ENCODE measurements around the gene SLC34A1. TPM values are rescaled to one million over a fixed set of nuclear protein-coding genes. Genes with fewer than 3 reads are reported as not detected.

SLC34A1 gene
- total RNA-seq, 2 experiments from 2014 or later: 1.4 to 1.5 TPM

DNA sequence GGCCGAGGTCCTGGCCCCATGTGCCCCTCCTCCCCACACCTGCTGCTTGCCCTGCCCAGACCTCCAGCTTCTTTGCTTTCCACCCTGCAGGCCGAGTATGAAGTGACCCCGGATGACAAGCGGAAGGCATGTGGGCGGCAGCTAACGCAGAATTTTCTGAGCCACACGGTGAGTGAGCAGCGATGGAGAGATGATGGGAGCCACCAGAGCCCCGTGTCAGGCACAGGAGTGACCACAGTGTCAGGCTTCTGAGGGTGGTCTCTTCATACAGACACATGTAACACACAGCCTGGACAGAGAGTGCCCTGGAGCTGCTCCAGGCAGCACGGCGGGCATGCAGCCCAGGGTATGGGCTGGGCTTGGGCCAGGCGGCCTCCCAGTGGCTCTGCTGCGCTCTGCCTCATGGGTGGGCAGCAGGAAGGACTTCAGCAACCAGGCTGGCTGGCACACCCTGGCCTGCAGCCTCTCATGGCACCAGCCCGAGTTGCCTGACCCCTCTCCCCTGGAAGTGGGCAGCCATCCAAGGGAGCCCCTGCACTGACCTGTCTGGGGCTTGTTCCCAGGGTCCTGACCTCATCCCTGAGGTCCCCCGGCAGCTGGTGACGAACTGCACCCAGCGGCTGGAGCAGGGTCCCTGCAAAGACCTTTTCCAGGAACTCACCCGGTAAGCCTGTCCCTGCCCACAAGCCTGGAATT, 48.1 kb downstream of the SLC34A1 start:
- Mint-ChIP-seq H3K27me3 (no peaks in the 10 kb centered on the region), H3K4me1 (peaks cover 78% of the 10 kb centered on the region), H3K27ac (peak overlapping the region; percentile 93), H3K9me3 (no peaks in the 10 kb centered on the region), H3K36me3 (ENCODE audit: low read depth) (peaks cover 94% of the 10 kb centered on the region), H3K4me3 (peak overlapping the region; percentile 91)
- no peak for DNase-seq
- CTCF ChIA-PET: interaction anchor here (0.8 to 12.6 kb wide), 21 partner anchors 8 to 129 kb away, joined by 3 to 235 read pairs (median 4); partner anchors contain the start of genes PFN3, PRELID1 and RAB24
- POLR2A ChIA-PET: interaction anchor here (0.7 to 14.9 kb wide), 17 partner anchors 9 to 318 kb away, joined by 3 to 654 read pairs (median 6); partner anchors contain the start of genes F12, LMAN2, PDLIM7 and PRELID1

- Mint-ChIP-seq H3K4me1 (peaks cover 84% of the 10 kb centered on the region), H3K9me3 (no peaks in the 10 kb centered on the region), H3K36me3 (ENCODE audit: low read depth) (peaks cover 94% of the 10 kb centered on the region), H3K27ac (peak overlapping the region; percentile 93), H3K4me3 (peak overlapping the region; percentile 56), H3K27me3 (no peaks in the 10 kb centered on the region)
- CTCF ChIA-PET: interaction anchor here (1.0 to 12.6 kb wide), 7 partner anchors 12 to 62 kb away, joined by 3 to 235 read pairs (median 6); partner anchors contain the start of gene PFN3
- DNase-seq: no peak
- POLR2A ChIA-PET: interaction anchor here (1.2 to 14.9 kb wide), 9 partner anchors 10 to 159 kb away, joined by 3 to 654 read pairs (median 10); partner anchors contain the start of genes F12, LMAN2, PRELID1 and PRR7
Observed at GRCh38 chr5:177432839-177433657, 48.8 kb downstream of the SLC34A1 start.

DNA sequence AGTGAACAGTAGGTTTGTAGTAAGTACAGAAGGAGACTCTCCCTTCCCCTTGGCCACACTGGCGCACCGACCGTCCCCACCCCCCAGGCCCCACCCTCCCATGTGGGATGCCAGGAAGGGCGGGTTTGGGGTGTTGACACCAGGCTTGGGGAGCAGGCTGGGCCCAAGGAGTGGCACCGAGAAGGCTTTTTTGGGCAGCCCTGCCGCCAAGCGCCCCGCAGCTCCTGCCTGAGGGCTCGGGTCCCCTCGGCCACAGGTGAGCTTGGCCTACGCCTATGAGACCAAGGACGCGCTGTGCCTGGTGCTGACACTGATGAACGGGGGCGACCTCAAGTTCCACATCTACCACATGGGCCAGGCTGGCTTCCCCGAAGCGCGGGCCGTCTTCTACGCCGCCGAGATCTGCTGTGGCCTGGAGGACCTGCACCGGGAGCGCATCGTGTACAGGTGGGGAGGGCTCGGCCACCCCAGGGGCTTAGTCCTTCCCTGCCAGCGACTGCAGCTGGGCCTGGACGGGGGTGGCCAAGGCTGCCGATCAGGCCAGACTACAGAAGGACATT, 49.5 kb downstream of the SLC34A1 start:
- ChIA-PET POLR2A (interaction anchor here (0.8 to 14.9 kb wide), 8 partner anchors 10 to 315 kb away, joined by 3 to 654 read pairs (median 3); partner anchors contain the start of genes F12, LMAN2 and PRR7), CTCF (interaction anchor here (1.0 to 12.6 kb wide), 9 partner anchors 8 to 63 kb away, joined by 3 to 235 read pairs (median 10); partner anchors contain the start of gene PFN3)
- DNase-seq: no peak
- Mint-ChIP-seq H3K27me3 (no peaks in the 10 kb centered on the region), H3K9me3 (no peaks in the 10 kb centered on the region), H3K4me1 (peaks cover 88% of the 10 kb centered on the region), H3K4me3 (no peak overlapping the region), H3K36me3 (ENCODE audit: low read depth) (peaks cover 95% of the 10 kb centered on the region), H3K27ac (peak overlapping the region; percentile 93)

DNA sequence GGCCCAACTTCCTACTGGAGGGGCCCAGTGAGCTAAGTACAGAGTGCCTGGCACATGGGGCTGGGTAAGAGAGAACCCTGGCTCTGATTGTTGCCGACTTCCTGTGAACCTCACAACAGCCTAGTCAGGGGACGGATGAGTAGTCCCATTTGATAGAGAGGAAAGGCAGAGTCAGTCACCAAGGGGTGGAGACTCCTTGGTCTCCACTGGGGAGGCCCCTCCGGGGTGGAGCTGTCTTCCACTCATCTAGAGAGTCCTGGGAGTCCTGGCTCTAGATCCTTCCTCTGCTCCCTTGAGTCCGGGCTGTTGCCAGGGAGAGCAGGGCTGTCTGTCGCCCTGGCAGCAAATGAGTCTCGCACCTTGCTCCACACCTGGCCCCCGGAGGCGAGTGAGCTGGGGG, 50.2 kb downstream of the SLC34A1 start:
- peaks cover 85% of the 10 kb centered on the region for H3K4me1 Mint-ChIP-seq
- POLR2A ChIA-PET: interaction anchor here (0.6 to 14.9 kb wide), 8 partner anchors 8 to 316 kb away, joined by 3 to 654 read pairs (median 4); partner anchors contain the start of genes F12, GRK6, LMAN2 and PRR7
- CTCF ChIA-PET: interaction anchor here (0.9 to 12.6 kb wide), 6 partner anchors 9 to 44 kb away, joined by 3 to 235 read pairs (median 7); partner anchors contain the start of gene PFN3
- peak overlapping the region; percentile 58 for H3K4me3 Mint-ChIP-seq
- peak; percentile 67 for DNase-seq
- H3K36me3 Mint-ChIP-seq (ENCODE audit: low read depth): peaks cover 93% of the 10 kb centered on the region
- no peaks in the 10 kb centered on the region for H3K9me3 Mint-ChIP-seq
- peak overlapping the region; percentile 86 for H3K27ac Mint-ChIP-seq
- no peaks in the 10 kb centered on the region for H3K27me3 Mint-ChIP-seq

DNA sequence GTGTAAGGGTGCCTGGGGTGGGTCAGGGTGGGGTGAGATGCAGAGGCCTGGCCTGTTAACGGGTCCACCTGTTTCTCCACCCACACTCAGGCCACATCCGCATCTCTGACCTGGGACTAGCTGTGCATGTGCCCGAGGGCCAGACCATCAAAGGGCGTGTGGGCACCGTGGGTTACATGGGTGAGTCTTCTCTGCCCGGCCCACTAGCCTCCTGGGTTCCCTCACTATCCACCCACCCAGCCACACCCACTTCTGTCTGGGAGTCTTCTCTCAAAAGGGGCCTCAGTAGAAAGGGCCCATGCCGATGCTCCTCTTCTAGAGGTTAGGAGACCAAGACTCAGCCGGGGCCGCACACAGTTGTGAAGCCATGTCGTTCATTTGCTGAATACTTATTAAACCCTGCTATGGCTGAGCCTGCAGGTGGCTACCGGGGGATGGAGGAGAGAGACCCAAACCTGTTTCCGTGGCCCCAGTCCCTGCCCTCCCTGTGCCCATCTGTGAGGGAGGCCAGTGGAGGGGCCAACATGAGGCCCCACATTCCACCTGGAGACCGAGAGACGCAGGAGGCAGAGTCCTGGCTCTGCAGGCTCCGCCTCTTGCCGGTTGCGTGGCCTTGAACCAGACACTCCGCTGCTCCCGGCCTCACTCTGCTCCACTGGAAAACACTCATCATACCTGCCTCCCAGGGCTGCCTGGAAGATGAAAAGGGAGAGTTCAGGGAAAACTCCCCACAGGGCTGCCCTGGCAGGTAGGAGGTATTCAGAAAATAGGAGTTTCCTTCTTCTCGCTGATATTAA, 50.9 kb downstream of the SLC34A1 start:
- no peak for DNase-seq
- peak overlapping the region; percentile 6 for H3K27ac Mint-ChIP-seq
- no peaks in the 10 kb centered on the region for H3K9me3 Mint-ChIP-seq
- POLR2A ChIA-PET: interaction anchor here (0.6 to 14.9 kb wide), 8 partner anchors 9 to 316 kb away, joined by 3 to 654 read pairs (median 12); partner anchors contain the start of genes F12, GRK6 and PRR7
- H3K4me1 Mint-ChIP-seq: peaks cover 85% of the 10 kb centered on the region
- peaks cover 94% of the 10 kb centered on the region for H3K36me3 Mint-ChIP-seq (ENCODE audit: low read depth)
- CTCF ChIA-PET: interaction anchor here (0.9 to 12.6 kb wide), 6 partner anchors 9 to 45 kb away, joined by 3 to 235 read pairs (median 7); partner anchors contain the start of gene PFN3
- no peak overlapping the region for H3K4me3 Mint-ChIP-seq
- H3K27me3 Mint-ChIP-seq: no peaks in the 10 kb centered on the region

- POLR2A ChIA-PET: interaction anchor here (2.1 to 20.7 kb wide), 4 partner anchors 7 to 27 kb away, joined by 18 to 654 read pairs (median 206); partner anchors contain the start of genes F12, GRK6 and PFN3
- no peak overlapping the region for H3K27ac Mint-ChIP-seq
Observed at GRCh38 chr5:177435847-177436536, 51.8 kb downstream of the SLC34A1 start.

GRCh38 chr5:177437623-177438022, 53.4 kb downstream of the SLC34A1 start:
- Mint-ChIP-seq H3K4me1 (peaks cover 73% of the 10 kb centered on the region), H3K36me3 (ENCODE audit: low read depth) (peaks cover 89% of the 10 kb centered on the region), H3K27me3 (no peaks in the 10 kb centered on the region), H3K4me3 (no peak overlapping the region), H3K27ac (peak overlapping the region; percentile 21), H3K9me3 (no peaks in the 10 kb centered on the region)
- ChIA-PET POLR2A (interaction anchor here (1.4 to 20.7 kb wide), 5 partner anchors 8 to 47 kb away, joined by 4 to 654 read pairs (median 40); partner anchors contain the start of genes F12, GRK6 and PFN3), CTCF (interaction anchor here (0.7 to 2.1 kb wide), 4 partner anchors 8 to 34 kb away, joined by 3 to 17 read pairs (median 5); partner anchors contain the start of gene PRR7)
- no peak for DNase-seq

More at GRCh38 chr5:177435847-177436536, 51.8 kb downstream of the SLC34A1 start:
- no peak for DNase-seq
- CTCF ChIA-PET: interaction anchor here (1.0 to 1.7 kb wide), 3 partner anchors 10 to 32 kb away, joined by 3 to 6 read pairs (median 4); partner anchors contain the start of gene PRR7
- no peaks in the 10 kb centered on the region for H3K9me3 Mint-ChIP-seq
- H3K4me3 Mint-ChIP-seq: no peak overlapping the region
- H3K36me3 Mint-ChIP-seq (ENCODE audit: low read depth): peaks cover 91% of the 10 kb centered on the region
- H3K27me3 Mint-ChIP-seq: no peaks in the 10 kb centered on the region
- H3K4me1 Mint-ChIP-seq: peaks cover 81% of the 10 kb centered on the region

DNA sequence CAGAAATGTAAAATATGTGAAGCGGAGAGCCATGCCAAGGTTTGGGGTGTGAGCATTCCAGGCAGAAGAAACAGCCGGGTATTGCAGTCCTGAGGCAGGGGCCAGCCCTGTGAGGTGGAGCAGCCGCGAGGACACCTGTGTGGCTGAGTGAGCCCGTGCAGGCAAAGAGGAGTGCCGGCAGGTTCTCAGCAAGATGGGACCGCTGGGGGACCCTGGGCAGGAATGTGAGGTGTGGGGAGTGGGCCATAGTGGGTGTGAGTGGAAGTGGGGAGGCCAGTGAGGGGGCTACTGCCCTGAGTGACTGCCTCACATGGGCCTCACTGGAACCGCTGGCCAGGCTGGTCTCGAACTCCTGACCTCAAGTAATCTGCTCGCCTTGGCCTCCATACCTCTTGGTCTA, 54.2 kb downstream of the SLC34A1 start:
- POLR2A ChIA-PET: interaction anchor here (1.0 to 20.7 kb wide), 7 partner anchors 9 to 126 kb away, joined by 3 to 654 read pairs (median 40); partner anchors contain the start of genes F12, GRK6 and PFN3
- Mint-ChIP-seq H3K27ac (no peak overlapping the region), H3K36me3 (ENCODE audit: low read depth) (peaks cover 86% of the 10 kb centered on the region), H3K4me1 (peaks cover 68% of the 10 kb centered on the region), H3K4me3 (no peak overlapping the region), H3K9me3 (no peaks in the 10 kb centered on the region), H3K27me3 (no peaks in the 10 kb centered on the region)
- CTCF ChIA-PET: interaction anchor here (1.5 to 2.1 kb wide), 2 partner anchors 17 to 35 kb away, joined by 5 to 17 read pairs; no protein-coding TSS in a partner anchor
- DNase-seq: no peak

GRCh38 chr5:177439518-177440053, 55.4 kb downstream of the SLC34A1 start:
- Mint-ChIP-seq H3K9me3 (no peaks in the 10 kb centered on the region), H3K27ac (peak overlapping the region; percentile 67), H3K4me1 (peaks cover 67% of the 10 kb centered on the region), H3K4me3 (no peak overlapping the region), H3K36me3 (ENCODE audit: low read depth) (peaks cover 76% of the 10 kb centered on the region), H3K27me3 (no peaks in the 10 kb centered on the region)
- CTCF ChIA-PET: interaction anchor here (1.5 to 2.1 kb wide), 2 partner anchors 16 to 36 kb away, joined by 5 to 17 read pairs; no protein-coding TSS in a partner anchor
- no peak for DNase-seq
- POLR2A ChIA-PET: interaction anchor here (1.0 to 20.7 kb wide), 8 partner anchors 9 to 127 kb away, joined by 3 to 654 read pairs (median 23); partner anchors contain the start of genes F12, GRK6 and PFN3

- POLR2A ChIA-PET: interaction anchor here (1.2 to 20.7 kb wide), 6 partner anchors 8 to 90 kb away, joined by 3 to 654 read pairs (median 68); partner anchors contain the start of genes F12, GRK6 and PFN3
- DNase-seq: no peak
- CTCF ChIA-PET: interaction anchor here (0.8 to 1.6 kb wide), 4 partner anchors 9 to 50 kb away, joined by 4 to 12 read pairs (median 4); no protein-coding TSS in a partner anchor
- peaks cover 68% of the 10 kb centered on the region for H3K36me3 Mint-ChIP-seq (ENCODE audit: low read depth)
- peak overlapping the region; percentile 0 for H3K4me3 Mint-ChIP-seq
- peaks cover 69% of the 10 kb centered on the region for H3K4me1 Mint-ChIP-seq
- H3K9me3 Mint-ChIP-seq: no peaks in the 10 kb centered on the region
- no peaks in the 10 kb centered on the region for H3K27me3 Mint-ChIP-seq
- peak overlapping the region; percentile 67 for H3K27ac Mint-ChIP-seq
Observed at GRCh38 chr5:177440211-177440989, 56.2 kb downstream of the SLC34A1 start.

All from activated CD4-positive, alpha-beta memory T cell treated with anti-CD3 and anti-CD28 coated beads, Interleukin-2, amount 10 ng/mL, durations not matched to agents 7 days and 5 days (primary cell).